A549 (cell line): ENCODE data around the gene KIRREL1. TPM values are rescaled to one million over a fixed set of nuclear protein-coding genes. Genes with fewer than 3 reads are reported as not detected.

Experiments used
- ATAC-seq, 2 experiments: fragments of 200-7000 bp in 1 of 2; fragments of >200 bp in 1 of 2; cut with Nextera tagmentation in 1 of 2; cut with Tn5 transposase in 1 of 2; 3 replicates each; pipeline versions ENCODE4 v1.8.0 to v1.9.1; 2018 to 2020; ENCODE audit warnings: mild to moderate bottlenecking in 1 of 2, moderate library complexity in 1 of 2
- CTCF ChIA-PET: fragments of 300-600 bp; sonication (Branson Sonifier 250); formaldehyde crosslinking; extraction: SDS; loops from one replicate; lab custom pipeline; 2021; ENCODE audit warnings: antibody characterized with exemption, inconsistent platforms; lab: Yijun Ruan, JAX
- POLR2A ChIA-PET: fragments of 350-600 bp; formaldehyde crosslinking; extraction: SDS; loops from one replicate; lab custom pipeline; 2021; ENCODE audit warnings: antibody characterized with exemption, inconsistent platforms; lab: Yijun Ruan, JAX
- DNase-seq, 2 experiments: peaks; one replicate each; pipeline versions ENCODE4 v3.0.0 to v3.0.0-alpha.2; 2011 to 2016; ENCODE audit warnings: low read depth in 1 of 2, low spot score in 1 of 2
- FAIRE-seq: peaks from 2 replicates; lab custom pipeline; 2011; peaks lifted over from hg19 to GRCh38; lab: Jason Lieb, UNC
- H3K27ac ChIP-seq, 2 experiments: fragments of >200 bp; sonication (Bioruptor Twin); formaldehyde crosslinking; 3 replicates each; pipeline ENCODE4 v1.5.1; 2016 to 2017
- H3K4me1 ChIP-seq: fragments of >200 bp; sonication (Bioruptor Twin); formaldehyde crosslinking; 3 replicates; pipeline ENCODE4 v1.6.1; 2016
- H3K4me2 ChIP-seq: fragments of >200 bp; sonication (Bioruptor Twin); formaldehyde crosslinking; 3 replicates; pipeline ENCODE4 v1.6.1; 2016
- H3K4me3 ChIP-seq: fragments of >200 bp; sonication (Bioruptor Twin); formaldehyde crosslinking; 3 replicates; pipeline ENCODE4 v1.5.1; 2016
- H3K9me3 ChIP-seq: fragments of >200 bp; sonication (Bioruptor Twin); formaldehyde crosslinking; 3 replicates; pipeline ENCODE4 v1.6.1; 2016
- ATOH8 ChIP-seq: fragments of 250-450 bp; sonication (Bioruptor Pico); IDR thresholded peaks from 2 replicates; pipeline ENCODE4 v1.5.0; 2020; ENCODE audit warnings: low read depth, mild to moderate bottlenecking, moderate library complexity
- BHLHE40 ChIP-seq: IDR thresholded peaks from 2 replicates; pipeline ENCODE4 v1.6.1; 2012; ENCODE audit warnings: low read depth, low read length, inconsistent platforms
- CTCF ChIP-seq: fragments of >200 bp; sonication (Bioruptor Twin); formaldehyde crosslinking; IDR thresholded peaks from 3 replicates; pipeline ENCODE4 v1.5.1; 2016
- E2F6 ChIP-seq: IDR thresholded peaks from 2 replicates; pipeline ENCODE4 v1.6.1; 2012; ENCODE audit warnings: low read depth, borderline replicate concordance
- EHMT2 ChIP-seq: fragments of 200-600 bp; sonication (generic); IDR thresholded peaks from 2 replicates; pipeline ENCODE4 v1.6.1; 2016; ENCODE audit warnings: antibody characterized with exemption, low read depth, mild to moderate bottlenecking, moderate library complexity
- ELK1 ChIP-seq: fragments of 150-350 bp; IDR thresholded peaks from 2 replicates; pipeline ENCODE4 v1.6.1; 2014; ENCODE audit warnings: low read depth, mild to moderate bottlenecking, low read length
- ESRRA ChIP-seq: fragments of 150-350 bp; IDR thresholded peaks from 2 replicates; pipeline ENCODE4 v1.6.1; 2014; ENCODE audit warnings: mild to moderate bottlenecking, low read length, borderline replicate concordance
- FOXS1 ChIP-seq: fragments of 250-450 bp; sonication (Bioruptor Pico); IDR thresholded peaks from 2 replicates; pipeline ENCODE4 v1.5.0; 2020; ENCODE audit warnings: mild to moderate bottlenecking, moderate library complexity
- GATA3 ChIP-seq: IDR thresholded peaks from 2 replicates; pipeline ENCODE4 v1.6.1; 2012; ENCODE audit warnings: borderline replicate concordance
- HES2 ChIP-seq: fragments of >200 bp; sonication (Bioruptor Twin); formaldehyde crosslinking; IDR thresholded peaks from 2 replicates; pipeline ENCODE4 v1.6.1; 2016
- HEYL ChIP-seq: fragments of 250-450 bp; sonication (Bioruptor Pico); IDR thresholded peaks from 2 replicates; pipeline ENCODE4 v1.8.0; 2021; ENCODE audit warnings: mild to moderate bottlenecking, moderate library complexity
- JUN ChIP-seq, 2 experiments: fragments of >200 bp; sonication (Bioruptor Twin); formaldehyde crosslinking; IDR thresholded peaks; 2 replicates in 1 of 2; 3 replicates in 1 of 2; pipeline ENCODE4 v1.6.1; 2016 to 2017
- MAZ ChIP-seq: fragments of 150-350 bp; IDR thresholded peaks from 2 replicates; pipeline ENCODE4 v1.6.1; 2014; ENCODE audit warnings: antibody characterized with exemption, low read depth, low read length, borderline replicate concordance
- MYC ChIP-seq: IDR thresholded peaks from 2 replicates; pipeline ENCODE4 v1.6.1; 2012; ENCODE audit warnings: mild to moderate bottlenecking, inconsistent platforms, low read length, improper control_type of control experiment, borderline replicate concordance
- PHF8 ChIP-seq: fragments of 200-600 bp; sonication (generic); IDR thresholded peaks from 2 replicates; pipeline ENCODE4 v1.6.1; 2016; ENCODE audit warnings: low read depth, mild to moderate bottlenecking, antibody characterized with exemption, moderate library complexity, borderline replicate concordance
- REST ChIP-seq: fragments of 200-600 bp; sonication (generic); IDR thresholded peaks from 2 replicates; pipeline ENCODE4 v1.6.1; 2016; ENCODE audit warnings: antibody characterized with exemption, mild to moderate bottlenecking, moderate library complexity
- SREBF2 ChIP-seq: fragments of 450-650 bp; IDR thresholded peaks from 2 replicates; pipeline ENCODE4 v1.6.1; 2014; ENCODE audit warnings: mild to moderate bottlenecking, moderate library complexity
- ZC3H11A ChIP-seq: fragments of 450-650 bp; IDR thresholded peaks from 2 replicates; pipeline ENCODE4 v1.6.1; 2014; ENCODE audit warnings: antibody characterized with exemption, mild to moderate bottlenecking
- ZNF302 ChIP-seq: fragments of 250-450 bp; sonication (Bioruptor Pico); IDR thresholded peaks from 2 replicates; pipeline ENCODE4 v1.9.0; 2021; ENCODE audit warnings: inconsistent platforms, mild to moderate bottlenecking, moderate library complexity
- WGBS: methylation state at CpG from one replicate; pipeline ENCODE4 v1.1.6; 2017; ENCODE audit errors: missing lambda C conversion rate; 5-methylcytosine and 5-hydroxymethylcytosine counted together
- polyA plus RNA-seq, 4 experiments: library from polyadenylated mRNA; depleted of rRNA in 3 of 4; stranded (reverse); fragments of >200 nt; fragmentation: RNase III in 1 of 4; extraction: RNeasy Plus Mini Kit Qiagen cat#74134 plus additional on column Dnase treatment in 1 of 4; gene quantifications; 2 replicates in 3 of 4; 3 replicates in 1 of 4; pipeline ENCODE4 v1.2.3, GENCODE V29; 2011 to 2017

The KIRREL1 gene
- polyA plus RNA-seq, 2 of the 4 experiments (the other 2 are of a cell fraction): 18.7 to 41.3 TPM

GRCh38 chr1:158045639-158046038 is 52.2 kb downstream of the KIRREL1 start (continued):
- no peak for TF ChIP-seq BHLHE40
- no peak for TF ChIP-seq HES2
- TF ChIP-seq CTCF: no peak

GRCh38 chr1:158046715-158047510 is 53.5 kb downstream of the KIRREL1 start:
- Histone ChIP-seq H3K4me2 (no peak overlapping the region), H3K4me1 (no peaks in the 10 kb centered on the region), H3K9me3 (no peaks in the 10 kb centered on the region), H3K27ac (no peak overlapping the region), H3K4me3 (no peak overlapping the region)
- FAIRE-seq (no peak), DNase-seq (no peak), ATAC-seq (no peak)
- 66% methylated on average over 4 of the region's 4 CpGs for WGBS
- TF ChIP-seq MYC: no peak
- no peak for TF ChIP-seq PHF8
- TF ChIP-seq JUN (IDR thresholded peaks at IDR 0.05): no peak
- TF ChIP-seq GATA3: no peak
- TF ChIP-seq ESRRA: no peak
- no peak for TF ChIP-seq SREBF2
- TF ChIP-seq ELK1: no peak
- no peak for TF ChIP-seq HEYL (CRISPR knock-in tag)
- TF ChIP-seq ZC3H11A: no peak
- TF ChIP-seq MAZ: no peak
- TF ChIP-seq E2F6: no peak
- TF ChIP-seq EHMT2: no peak
- no peak for TF ChIP-seq ATOH8 (CRISPR knock-in tag)
- ChIA-PET POLR2A (no interaction called here), CTCF (interaction anchor here (0.9 to 49.7 kb wide), 2 partner anchors 11 to 52 kb away, joined by 3 to 1281 read pairs; partner anchors contain the start of gene KIRREL1)

- WGBS: 85% methylated on average over 8 of the region's 8 CpGs
- Histone ChIP-seq H3K4me1 (peaks cover 9% of the 10 kb centered on the region; the same call in 1 of the 3 replicates), H3K27ac (no peak overlapping the region), H3K4me3 (no peak overlapping the region), H3K9me3 (no peaks in the 10 kb centered on the region), H3K4me2 (no peak overlapping the region)
- ChIA-PET CTCF (interaction anchor here (0.8 to 49.7 kb wide), 5 partner anchors 12 to 85 kb away, joined by 3 to 1281 read pairs (median 6); partner anchors contain the start of gene KIRREL1), POLR2A (no interaction called here)
- no peak for TF ChIP-seq ZNF302 (CRISPR knock-in tag)
- no peak for TF ChIP-seq ESRRA
- TF ChIP-seq FOXS1 (CRISPR knock-in tag): no peak
- no peak for TF ChIP-seq REST
- DNase-seq (no peak), FAIRE-seq (no peak), ATAC-seq (no peak)
Observed at GRCh38 chr1:158048371-158049067, 55.1 kb downstream of the KIRREL1 start.
